Measurements from ENCODE around the gene OSBPL9.

The OSBPL9 gene

GRCh38 chr1:51610637-51611036 is 6.3 kb upstream of the OSBPL9 start:
- no peak for FAIRE-seq

- FAIRE-seq, result peak; percentile 94
These were observed 4.4 kb upstream of the OSBPL9 start for GRCh38 chr1:51612447-51612961.

GRCh38 chr1:51615780-51616291 is 1.1 kb upstream of the OSBPL9 start:
- FAIRE-seq, result no peak

- FAIRE-seq, result no peak
These were observed 402 bp upstream of the OSBPL9 start for GRCh38 chr1:51616490-51616889.

- peak; percentile 59 for FAIRE-seq
These were observed 1.8 kb downstream of the OSBPL9 start for GRCh38 chr1:51618715-51619114.

GRCh38 chr1:51620470-51620869 is 3.6 kb downstream of the OSBPL9 start:
- peak; percentile 28 for FAIRE-seq

- peak; percentile 83 for FAIRE-seq
These were observed 4.3 kb downstream of the OSBPL9 start for GRCh38 chr1:51621161-51621560.

- peak; percentile 15 for FAIRE-seq
These were observed 5.1 kb downstream of the OSBPL9 start for GRCh38 chr1:51621841-51622454.

GRCh38 chr1:51622455-51622913 is 5.6 kb downstream of the OSBPL9 start:
- FAIRE-seq, result peak; percentile 21

GRCh38 chr1:51623025-51623424 is 6.1 kb downstream of the OSBPL9 start:
- no peak for FAIRE-seq

GRCh38 chr1:51623450-51623849 is 6.6 kb downstream of the OSBPL9 start:
- peak; percentile 64 for FAIRE-seq

GRCh38 chr1:51624855-51625254 is 8.0 kb downstream of the OSBPL9 start:
- peak; percentile 3 for FAIRE-seq

- peak; percentile 91 for FAIRE-seq
These were observed 10.8 kb downstream of the OSBPL9 start for GRCh38 chr1:51627672-51628071.

- FAIRE-seq, result no peak
These were observed 12.1 kb downstream of the OSBPL9 start for GRCh38 chr1:51628715-51629590.

GRCh38 chr1:51629918-51630317 is 13.0 kb downstream of the OSBPL9 start:
- FAIRE-seq, result no peak

GRCh38 chr1:51630393-51630792 is 13.5 kb downstream of the OSBPL9 start:
- no peak for FAIRE-seq

- FAIRE-seq, result no peak
These were observed 14.0 kb downstream of the OSBPL9 start for GRCh38 chr1:51630922-51631321.

- FAIRE-seq, result no peak
These were observed 14.9 kb downstream of the OSBPL9 start for GRCh38 chr1:51631747-51632146.

GRCh38 chr1:51634618-51635017 is 17.7 kb downstream of the OSBPL9 start:
- no peak for FAIRE-seq

- FAIRE-seq, result no peak
These were observed 18.7 kb downstream of the OSBPL9 start for GRCh38 chr1:51635615-51636014.

GRCh38 chr1:51636191-51636590 is 19.3 kb downstream of the OSBPL9 start:
- no peak for FAIRE-seq

GRCh38 chr1:51636764-51637522 is 20.1 kb downstream of the OSBPL9 start:
- FAIRE-seq, result no peak

- FAIRE-seq, result no peak
These were observed 21.5 kb downstream of the OSBPL9 start for GRCh38 chr1:51638350-51638749.
